HepG2 (cell line): ENCODE results near the gene GRK6. TPM values are rescaled to one million over a fixed set of nuclear protein-coding genes. Genes with fewer than 3 reads are reported as not detected.

ENCODE experiments used
- ATAC-seq: fragments of 200-7000 bp; cut with Tn5 transposase; 3 replicates; pipeline ENCODE4 v1.9.1; 2020; ENCODE audit warnings: mild to moderate bottlenecking, moderate library complexity
- BruUV-seq: library from RNA; stranded (reverse); fragments of 400-500 nt; replicated peaks from 2 replicates; lab custom pipeline; 2021; lab: Mats Ljungman, UMichigan
- CTCF ChIA-PET: fragments of 300-600 bp; formaldehyde crosslinking; extraction: SDS; loops from one replicate; lab custom pipeline; 2021; ENCODE audit warnings: low total read pairs, inconsistent platforms, low intra/inter-chr PET ratio; lab: Yijun Ruan, JAX
- POLR2A ChIA-PET: fragments of 350-600 bp; sonication (Branson Sonifier 250); formaldehyde crosslinking; loops from one replicate; lab custom pipeline; 2020; ENCODE audit warnings: antibody characterized with exemption, inconsistent platforms; lab: Yijun Ruan, JAX
- DNase-seq: peaks from one replicate; pipeline ENCODE4 v3.0.0-alpha.2; 2015; ENCODE audit warnings: low spot score
- FAIRE-seq: peaks from 3 replicates; lab custom pipeline; 2011; peaks lifted over from hg19 to GRCh38; lab: Jason Lieb, UNC
- H2AFZ ChIP-seq: one replicate; pipeline ENCODE4 v1.6.1; 2011; ENCODE audit warnings: low read length, inconsistent platforms
- H3K27ac ChIP-seq: fragments of 300-600 bp; 3 replicates; pipeline ENCODE4 v1.8.0; 2011; ENCODE audit warnings: mixed run types, mild to moderate bottlenecking, mixed read lengths, low read length, inconsistent platforms; ENCODE audit not compliant: insufficient read depth; ENCODE audit errors: extremely low read length
- H3K27me3 ChIP-seq, 2 experiments: fragments of 200-600 bp in 1 of 2; 2 replicates in 1 of 2; 3 replicates in 1 of 2; pipeline versions ENCODE4 v1.6.0 to v1.8.0; 2011; ENCODE audit warnings: low read length in 2 of 2, mild to moderate bottlenecking in 2 of 2, moderate library complexity in 2 of 2, inconsistent platforms in 1 of 2; ENCODE audit not compliant: insufficient read depth in 2 of 2, control insufficient read depth in 1 of 2
- H3K36me3 ChIP-seq, 2 experiments: fragments of 200-600 bp in 1 of 2; replicated peaks in 1 of 2; 2 replicates in 1 of 2; 3 replicates in 1 of 2; pipeline versions ENCODE4 v1.5.1 to v1.8.0; 2011; ENCODE audit warnings: low read length in 2 of 2, inconsistent platforms in 1 of 2; ENCODE audit not compliant: insufficient read depth in 2 of 2, control insufficient read depth in 1 of 2
- H3K4me1 ChIP-seq: 2 replicates; pipeline ENCODE4 v1.5.1; 2012; ENCODE audit warnings: low read length, inconsistent platforms; ENCODE audit not compliant: insufficient read depth
- H3K4me2 ChIP-seq: 2 replicates; pipeline ENCODE4 v1.6.0; 2011; ENCODE audit warnings: low read depth, low read length, inconsistent platforms
- H3K4me3 ChIP-seq, 3 experiments: fragments of 200-600 bp in 1 of 3; sonication (generic), shearing (Covaris generic) in 1 of 3; replicated peaks in 1 of 3; 2 replicates each; pipeline ENCODE4 v1.5.1; 2011 to 2016; ENCODE audit warnings: low read length in 3 of 3, inconsistent platforms in 2 of 3, low read depth in 2 of 3, mild to moderate bottlenecking in 2 of 3, control low read depth in 1 of 3, mixed read lengths in 1 of 3; ENCODE audit not compliant: insufficient read depth in 1 of 3
- H3K79me2 ChIP-seq: one replicate; pipeline ENCODE4 v1.6.1; 2011; ENCODE audit warnings: low read length, inconsistent platforms; ENCODE audit not compliant: insufficient read depth
- H3K9ac ChIP-seq: 2 replicates; pipeline ENCODE4 v1.6.0; 2011; ENCODE audit warnings: mild to moderate bottlenecking, low read depth, low read length, inconsistent platforms; ENCODE audit not compliant: insufficient read depth
- H3K9me3 ChIP-seq: 2 replicates; pipeline ENCODE4 v1.5.1; 2012; ENCODE audit warnings: mild to moderate bottlenecking, low read length
- H4K20me1 ChIP-seq: 2 replicates; pipeline ENCODE4 v1.6.0; 2011; ENCODE audit warnings: inconsistent platforms, mild to moderate bottlenecking, low read length, moderate library complexity; ENCODE audit not compliant: insufficient read depth
- AGO2 ChIP-seq: fragments of 200-400 bp; formaldehyde crosslinking; optimal IDR thresholded peaks from 2 replicates; pipeline ENCODE3; 2017; ENCODE audit warnings: mild to moderate bottlenecking, low read depth, low read length, moderate library complexity
- AKAP8 ChIP-seq: sonication (generic); formaldehyde crosslinking; IDR thresholded peaks from 2 replicates; pipeline ENCODE4 v1.5.1; 2020; ENCODE audit warnings: mild to moderate bottlenecking, missing genetic modification reagents
- HMGA1 ChIP-seq: sonication (generic); formaldehyde crosslinking; conservative IDR thresholded peaks from 2 replicates; pipeline ENCODE4 v1.4.0; 2020; ENCODE audit warnings: missing genetic modification reagents
- HNRNPL ChIP-seq: fragments of 200-400 bp; formaldehyde crosslinking; IDR thresholded peaks from 2 replicates; pipeline ENCODE4 v1.6.1; 2017; ENCODE audit warnings: mild to moderate bottlenecking, low read depth, low read length
- JDP2 ChIP-seq: sonication (generic); formaldehyde crosslinking; IDR thresholded peaks from 2 replicates; pipeline ENCODE4 v1.8.1; 2022; ENCODE audit warnings: missing genetic modification reagents, borderline replicate concordance
- MZF1 ChIP-seq: sonication (generic); formaldehyde crosslinking; IDR thresholded peaks from 2 replicates; pipeline ENCODE4 v1.8.1; 2023; ENCODE audit warnings: mild to moderate bottlenecking, missing genetic modification reagents, borderline replicate concordance
- POLR2G ChIP-seq: fragments of 200-400 bp; formaldehyde crosslinking; IDR thresholded peaks from 2 replicates; pipeline ENCODE4 v1.6.1; 2018; ENCODE audit warnings: mild to moderate bottlenecking, low read depth, low read length, moderate library complexity
- RBFOX2 ChIP-seq: fragments of 200-400 bp; formaldehyde crosslinking; IDR thresholded peaks from 2 replicates; pipeline ENCODE4 v1.6.1; 2017; ENCODE audit warnings: low read depth, mild to moderate bottlenecking, low read length
- SP2 ChIP-seq: sonication (generic); formaldehyde crosslinking; IDR thresholded peaks from 2 replicates; pipeline ENCODE4 v1.5.1; 2020; ENCODE audit warnings: mild to moderate bottlenecking, missing genetic modification reagents
- ZNF564 ChIP-seq: sonication (generic); formaldehyde crosslinking; IDR thresholded peaks from 2 replicates; pipeline ENCODE4 v1.8.1; 2023; ENCODE audit warnings: mild to moderate bottlenecking, missing genetic modification reagents
- ZNF746 ChIP-seq: sonication (generic); formaldehyde crosslinking; IDR thresholded peaks from 2 replicates; pipeline ENCODE4 v1.8.0; 2022; ENCODE audit warnings: mild to moderate bottlenecking, missing genetic modification reagents
- WGBS: methylation state at CpG from one replicate; pipeline ENCODE4 v1.1.6; 2017; ENCODE audit warnings: low lambda C conversion rate; 5-methylcytosine and 5-hydroxymethylcytosine counted together
- in situ Hi-C: cut with HindIII; loops from 2 replicates; pipeline ENCODE4 v1.10.0; 2017; ENCODE audit warnings: low pct_unique_long_range_greater_than_20kb; ENCODE audit not compliant: extremely low pct_ligation_motif_present
- intact Hi-C: fragments of 100-400 bp; cut with micrococcal nuclease; formaldehyde crosslinking; loops from one replicate; pipeline ENCODE4 v1.10.0; 2022; ENCODE audit not compliant: unreplicated experiment
- polyA plus RNA-seq, 8 experiments: library from polyadenylated mRNA; depleted of rRNA in 3 of 8; stranded (reverse) in 7 of 8; unstranded in 1 of 8; fragments of >200 nt; fragmentation: Illumina TruSeq in 4 of 8; extraction: Trizol in 4 of 8; gene quantifications; 2 replicates each; pipeline versions ENCODE4 v1.2.1 to v1.2.3, GENCODE V29; 2011 to 2016; ENCODE audit warnings: low read depth in 4 of 8, missing spikeins in 1 of 8, mixed read lengths in 1 of 8; ENCODE audit not compliant: insufficient read depth in 1 of 8
- total RNA-seq, 5 experiments: library from RNA; depleted of rRNA; stranded (reverse); fragments of >200 nt; fragmentation: Illumina TruSeq; extraction: Trizol; gene quantifications; 2 replicates each; pipeline ENCODE4 v1.2.3, GENCODE V29; 2016; ENCODE audit warnings: low read depth in 1 of 5

The GRK6 gene
- total and polyA plus RNA-seq, 2 of the 13 experiments (the other 11 are each of a cell fraction or from before 2014, with no cell fraction given): 13.2 to 19.9 TPM

DNA sequence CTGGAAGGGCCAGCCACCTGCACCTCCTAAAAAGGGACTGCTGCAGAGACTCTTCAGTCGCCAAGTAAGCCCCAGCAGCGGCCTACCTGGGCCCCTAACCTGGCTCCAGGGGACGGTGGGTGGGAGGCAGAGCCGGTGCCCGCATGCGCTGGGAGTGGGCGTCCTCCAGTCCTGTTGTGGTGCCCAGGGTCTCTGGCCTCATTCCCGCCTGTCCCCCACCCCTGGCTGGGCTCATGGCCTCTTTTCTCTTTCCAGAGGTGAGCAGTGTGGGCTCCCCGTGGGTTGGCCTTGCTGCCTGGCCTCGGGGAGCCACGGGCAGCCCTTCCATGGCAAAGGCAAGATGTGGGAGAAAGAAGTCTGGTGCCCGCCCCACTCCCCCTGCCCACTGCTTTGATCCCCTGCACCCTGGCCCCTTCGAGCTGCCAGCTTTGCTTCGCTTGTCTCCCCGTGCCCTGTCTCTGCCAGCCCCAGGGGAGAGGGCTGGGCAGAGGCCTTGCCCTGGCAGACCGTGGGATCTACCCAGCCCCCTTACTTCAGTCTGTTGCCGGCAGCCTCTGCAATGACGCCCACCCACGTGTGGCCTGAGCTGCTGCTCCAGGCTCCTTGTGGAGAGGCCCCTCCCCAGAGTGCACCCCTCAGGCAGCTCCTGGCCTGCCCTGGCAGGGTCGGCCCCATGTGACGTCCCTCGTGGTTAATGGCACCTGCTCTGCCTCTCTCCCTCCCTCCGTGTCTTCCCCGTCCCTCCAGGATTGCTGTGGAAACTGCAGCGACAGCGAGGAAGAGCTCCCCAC is 14.7 kb downstream of the GRK6 start:
- no peak for FAIRE-seq
- Histone ChIP-seq H3K27ac (no peak overlapping the region), H2AFZ (no peak overlapping the region), H3K4me2 (no peak overlapping the region), H3K4me3 (no peak overlapping the region), H3K36me3 (peaks cover 8 to 16% of the 10 kb centered on the region in 2 experiments; a peak in 4 of 5 replicates), H3K27me3 (no peaks in the 10 kb centered on the region), H3K4me1 (peaks cover 31% of the 10 kb centered on the region), H4K20me1 (peaks cover 2% of the 10 kb centered on the region; the same call in 1 of the 2 replicates), H3K9ac (no peak overlapping the region), H3K79me2 (no peaks in the 10 kb centered on the region), H3K9me3 (no peaks in the 10 kb centered on the region)
- in situ Hi-C loops: no loop called here
- POLR2A ChIA-PET: interaction anchor here (1.3 to 2.0 kb wide), 3 partner anchors 13 to 16 kb away, joined by 3 to 8 read pairs (median 5); partner anchors contain the start of gene GRK6
- intact Hi-C loops: no loop called here
- 97% methylated on average over 17 of the region's 26 CpGs for WGBS
- no peak for ATAC-seq
- BruUV-seq: no TSS peak
- DNase-seq: no peak
- TF ChIP-seq AGO2: peak; percentile 85
- peak; percentile 13; the same call in 1 of the 2 replicates for TF ChIP-seq AKAP8 (CRISPR knock-in tag)
- peak; percentile 64 for TF ChIP-seq RBFOX2
- no peak for TF ChIP-seq JDP2 (CRISPR knock-in tag)
- TF ChIP-seq ZNF746 (CRISPR knock-in tag): no peak
- TF ChIP-seq POLR2G: peak; percentile 38; the same call in 1 of the 2 replicates
- no peak for TF ChIP-seq HMGA1 (CRISPR knock-in tag)
- TF ChIP-seq HNRNPL: 0 out of 2 replicates have a peak, but pooled peaks have one; percentile 44
- TF ChIP-seq SP2 (CRISPR knock-in tag): no peak
- TF ChIP-seq MZF1: no peak
- TF ChIP-seq ZNF564 (CRISPR knock-in tag): no peak
- CTCF ChIA-PET: no interaction called here
